CD8-positive, alpha-beta memory T cell (primary cell): Measurements from ENCODE around the gene OGFR. TPM values are rescaled to one million over a fixed set of nuclear protein-coding genes. Genes with fewer than 3 reads are reported as not detected.

Source experiments
- polyA plus RNA-seq: library from polyadenylated mRNA; unstranded; fragments of 300-500 nt; fragmentation: Illumina TruSeq; gene quantifications from one replicate; pipeline ENCODE4 v1.2.3, GENCODE V29; 2021
- total RNA-seq, 2 experiments: library from RNA; stranded (reverse); gene quantifications; one replicate each; pipeline ENCODE4 v1.2.3, GENCODE V29; 2021

OGFR gene
- total and polyA plus RNA-seq, 3 experiments from 2014 or later: 45.7 to 64.2 (median 47.9) TPM

Other genes starting within 250 kb of the OGFR start
- 10 to 100 TPM; 42.0 to 44.9 TPM for gene SLCO4A1, start 162.3 kb upstream of the OGFR start, total RNA-seq
- gene SLCO4A1, start 162.3 kb upstream of the OGFR start, polyA plus RNA-seq: 0.47 TPM
- gene NTSR1, start 96.0 kb upstream of the OGFR start, total RNA-seq: not detected
- gene NTSR1, start 96.0 kb upstream of the OGFR start, polyA plus RNA-seq: not detected
- 10 to 100 TPM; 14.8 TPM for gene MRGBP, start 8.4 kb upstream of the OGFR start, total RNA-seq
- 10.7 TPM for gene MRGBP, start 8.4 kb upstream of the OGFR start, polyA plus RNA-seq
- not detected for gene COL9A3, start 12.2 kb downstream of the OGFR start, total RNA-seq
- not detected for gene COL9A3, start 12.2 kb downstream of the OGFR start, polyA plus RNA-seq
- gene TCFL5, start 57.0 kb downstream of the OGFR start, total RNA-seq: 1 to 10 TPM; 4.6 to 6.2 TPM
- 1.4 TPM for gene TCFL5, start 57.0 kb downstream of the OGFR start, polyA plus RNA-seq
- 10 to 100 TPM; 55.3 to 57.3 TPM for gene DIDO1, start 121.7 kb downstream of the OGFR start, total RNA-seq
- 39.0 TPM for gene DIDO1, start 121.7 kb downstream of the OGFR start, polyA plus RNA-seq
- gene GID8, start 133.3 kb downstream of the OGFR start, total RNA-seq: 10 to 100 TPM; 44.9 to 45.5 TPM
- gene GID8, start 133.3 kb downstream of the OGFR start, polyA plus RNA-seq: 19.0 TPM
- gene SLC17A9, start 147.9 kb downstream of the OGFR start, total RNA-seq: 10 to 100 TPM; 26.4 to 26.8 TPM
- gene SLC17A9, start 147.9 kb downstream of the OGFR start, polyA plus RNA-seq: 1.0 TPM
- not detected for gene BHLHE23, start 202.1 kb downstream of the OGFR start, total RNA-seq
- gene BHLHE23, start 202.1 kb downstream of the OGFR start, polyA plus RNA-seq: not detected